Measurements from ENCODE around the gene RALGPS1.

DNA sequence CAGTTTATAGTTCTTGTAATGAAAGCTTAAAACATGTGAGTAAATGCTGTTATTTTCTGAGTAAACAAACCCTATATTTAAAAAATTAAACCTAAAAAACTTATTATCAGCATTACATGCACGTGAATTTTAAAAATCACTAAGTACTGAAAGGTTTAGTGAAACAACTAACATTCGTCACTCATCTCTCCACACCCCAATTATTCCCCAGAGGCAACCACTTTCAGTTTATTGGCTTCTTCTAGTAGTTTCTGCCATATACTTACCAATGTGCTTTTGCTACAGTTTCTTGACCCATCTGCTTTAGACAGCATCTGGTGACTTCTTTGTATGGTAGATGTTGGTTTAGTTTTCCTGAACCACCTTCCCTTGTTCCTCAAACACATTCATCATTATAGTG lies 149.8 kb downstream of the RALGPS1 start:
- no peak for TF ChIP-seq GATA3 (IDR thresholded peaks at IDR 0.05; ENCODE audit: low read depth, low read length)
- no peak for TF ChIP-seq GATA2 (IDR thresholded peaks at IDR 0.05; ENCODE audit: low read depth, low read length)

Measured in SH-SY5Y (cell line).